NCI-H1930 (cell line): ENCODE measurements around the gene ZNG1F.
"Not testable (repeated sequence)": the region's sequence is repeated elsewhere in the genome, so short reads cannot be mapped to it uniquely, and the experiment has no call there.

ENCODE experiments used
- DNase-seq, 2 experiments: peaks; one replicate each; lab custom pipeline; 2025; lab: John Stamatoyannopoulos, UW

ZNG1F gene

GRCh38 chr9:41086215-41086614 lies 102.9 kb downstream of the ZNG1F start:
- DNase-seq: not testable (repeated sequence)

GRCh38 chr9:41082358-41082757 lies 106.8 kb downstream of the ZNG1F start:
- DNase-seq: not testable (repeated sequence)
